SU-DHL-6 (cell line): ENCODE results near the gene BTN3A1.

Experiments used
- H2AFZ ChIP-seq: fragments of 200-600 bp; sonication (generic); 2 replicates; pipeline ENCODE4 v1.6.1; 2014; ENCODE audit warnings: low read depth, mild to moderate bottlenecking, moderate library complexity, mixed read lengths, antibody characterized with exemption, low read length; ENCODE audit not compliant: severe bottlenecking
- H3F3A ChIP-seq: fragments of 200-600 bp; shearing (Covaris generic); 2 replicates; pipeline ENCODE4 v1.6.0; 2016; ENCODE audit warnings: antibody characterized with exemption, mild to moderate bottlenecking; ENCODE audit not compliant: insufficient read depth
- H3K27ac ChIP-seq: fragments of 200-600 bp; sonication (generic); 2 replicates; pipeline ENCODE4 v1.5.1; 2016; ENCODE audit warnings: low read depth, mild to moderate bottlenecking, low read length, moderate library complexity, mixed read lengths
- H3K27me3 ChIP-seq: fragments of 200-600 bp; sonication (generic), shearing (Covaris generic); 2 replicates; pipeline ENCODE4 v1.6.0; 2014; ENCODE audit warnings: mild to moderate bottlenecking, low read length
- H3K36me3 ChIP-seq: fragments of 200-600 bp; sonication (generic); 2 replicates; pipeline ENCODE4 v1.6.1; 2014; ENCODE audit warnings: mild to moderate bottlenecking, low read length, mixed read lengths
- H3K4me2 ChIP-seq: fragments of 300-600, 200-600 bp; shearing (Covaris generic), sonication (generic); 2 replicates; pipeline ENCODE4 v1.6.0; 2014; ENCODE audit warnings: low read length, low read depth, mild to moderate bottlenecking; ENCODE audit not compliant: poor library complexity, severe bottlenecking
- H3K4me3 ChIP-seq: fragments of 200-600 bp; sonication (generic); 2 replicates; pipeline ENCODE4 v1.5.1; 2014; ENCODE audit warnings: antibody characterized with exemption, low read length, mild to moderate bottlenecking, mixed read lengths; ENCODE audit not compliant: insufficient read depth, poor library complexity, severe bottlenecking
- H3K79me2 ChIP-seq: fragments of 200-600 bp; sonication (generic); 2 replicates; pipeline ENCODE4 v1.6.1; 2014; ENCODE audit warnings: mild to moderate bottlenecking, low read length, moderate library complexity; ENCODE audit not compliant: insufficient read depth
- H3K9ac ChIP-seq: fragments of 200-600 bp; sonication (generic); 2 replicates; pipeline ENCODE4 v1.7.0; 2014; ENCODE audit warnings: mild to moderate bottlenecking, low read length
- H3K9me2 ChIP-seq: fragments of 200-600 bp; sonication (generic); replicated peaks from 2 replicates; pipeline ENCODE4 v1.6.1; 2014; ENCODE audit warnings: low read length; ENCODE audit not compliant: insufficient read depth
- H3K9me3 ChIP-seq: fragments of 200-600 bp; sonication (generic); 2 replicates; pipeline ENCODE4 v1.6.1; 2014; ENCODE audit warnings: low read length, mixed read lengths; ENCODE audit not compliant: insufficient read depth
- H4K20me1 ChIP-seq: fragments of 200-600 bp; sonication (generic); 2 replicates; pipeline ENCODE4 v1.6.1; 2014; ENCODE audit warnings: low read depth, mild to moderate bottlenecking, antibody characterized with exemption, low read length, moderate library complexity, mixed read lengths
- EZH2phosphoT487 ChIP-seq: fragments of 200-600 bp; sonication (generic), shearing (Covaris generic); conservative IDR thresholded peaks from 2 replicates; pipeline ENCODE4 v1.6.1; 2018; ENCODE audit warnings: mild to moderate bottlenecking, antibody characterized with exemption, low read length, moderate library complexity, mixed read lengths
- TF ChIP-seq, protein P1 (sequence below): fragments of 200-600 bp; sonication (generic); IDR thresholded peaks from one replicate; pipeline ENCODE4 v1.5.1; 2017; ENCODE audit warnings: antibody characterized with exemption, mild to moderate bottlenecking, low read length, moderate library complexity; ENCODE audit not compliant: insufficient read depth, poor library complexity, severe bottlenecking

The BTN3A1 gene

GRCh38 chr6:26379740-26380139, 22.3 kb upstream of the BTN3A1 start:
- H3K27me3 ChIP-seq = no peaks in the 10 kb centered on the region
- H3K4me3 ChIP-seq = no peak overlapping the region
- H3K9ac ChIP-seq = no peak overlapping the region
- TF ChIP-seq EZH2phosphoT487 = no peak
- TF ChIP-seq, protein P1, sequence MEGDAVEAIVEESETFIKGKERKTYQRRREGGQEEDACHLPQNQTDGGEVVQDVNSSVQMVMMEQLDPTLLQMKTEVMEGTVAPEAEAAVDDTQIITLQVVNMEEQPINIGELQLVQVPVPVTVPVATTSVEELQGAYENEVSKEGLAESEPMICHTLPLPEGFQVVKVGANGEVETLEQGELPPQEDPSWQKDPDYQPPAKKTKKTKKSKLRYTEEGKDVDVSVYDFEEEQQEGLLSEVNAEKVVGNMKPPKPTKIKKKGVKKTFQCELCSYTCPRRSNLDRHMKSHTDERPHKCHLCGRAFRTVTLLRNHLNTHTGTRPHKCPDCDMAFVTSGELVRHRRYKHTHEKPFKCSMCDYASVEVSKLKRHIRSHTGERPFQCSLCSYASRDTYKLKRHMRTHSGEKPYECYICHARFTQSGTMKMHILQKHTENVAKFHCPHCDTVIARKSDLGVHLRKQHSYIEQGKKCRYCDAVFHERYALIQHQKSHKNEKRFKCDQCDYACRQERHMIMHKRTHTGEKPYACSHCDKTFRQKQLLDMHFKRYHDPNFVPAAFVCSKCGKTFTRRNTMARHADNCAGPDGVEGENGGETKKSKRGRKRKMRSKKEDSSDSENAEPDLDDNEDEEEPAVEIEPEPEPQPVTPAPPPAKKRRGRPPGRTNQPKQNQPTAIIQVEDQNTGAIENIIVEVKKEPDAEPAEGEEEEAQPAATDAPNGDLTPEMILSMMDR = no peak
- H3K79me2 ChIP-seq = no peaks in the 10 kb centered on the region
- H2AFZ ChIP-seq = no peak overlapping the region
- no peak overlapping the region for H3K27ac ChIP-seq
- no peak overlapping the region for H3K4me2 ChIP-seq
- H3K36me3 ChIP-seq = no peaks in the 10 kb centered on the region
- no peaks in the 10 kb centered on the region for H3K9me3 ChIP-seq
- no peaks in the 10 kb centered on the region for H4K20me1 ChIP-seq
- no peaks in the 10 kb centered on the region for H3K9me2 ChIP-seq
- no peaks in the 10 kb centered on the region for H3F3A ChIP-seq

GRCh38 chr6:26380256-26380655, 21.8 kb upstream of the BTN3A1 start:
- H3K4me3 ChIP-seq = no peak overlapping the region
- no peaks in the 10 kb centered on the region for H3F3A ChIP-seq
- no peak overlapping the region for H2AFZ ChIP-seq
- H3K9ac ChIP-seq = no peak overlapping the region
- no peak overlapping the region for H3K4me2 ChIP-seq
- no peaks in the 10 kb centered on the region for H3K79me2 ChIP-seq
- H3K27me3 ChIP-seq = no peaks in the 10 kb centered on the region
- no peaks in the 10 kb centered on the region for H3K9me2 ChIP-seq
- no peak overlapping the region for H3K27ac ChIP-seq
- H4K20me1 ChIP-seq = no peaks in the 10 kb centered on the region
- no peaks in the 10 kb centered on the region for H3K36me3 ChIP-seq
- no peaks in the 10 kb centered on the region for H3K9me3 ChIP-seq
- no peak for TF ChIP-seq EZH2phosphoT487
- TF ChIP-seq, protein P1 = no peak

DNA sequence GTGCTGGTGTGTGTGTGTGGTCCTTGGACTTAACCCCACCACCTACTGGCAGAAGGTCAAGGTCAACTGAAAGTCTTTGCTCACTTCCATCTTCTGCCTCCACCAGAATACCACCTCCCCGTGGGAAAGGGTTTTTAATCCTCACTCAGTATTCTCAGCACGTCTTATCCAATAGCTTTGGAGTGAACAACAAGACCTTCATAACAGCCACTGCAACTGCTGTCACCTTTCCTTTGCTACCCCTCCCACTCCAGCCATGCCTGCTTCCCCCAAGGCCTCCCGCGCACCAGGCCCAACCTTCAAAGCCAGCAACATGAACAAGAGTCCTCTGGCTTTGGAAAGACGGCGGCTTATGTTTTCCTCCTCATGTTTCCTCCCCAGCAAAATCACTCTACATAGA, 20.0 kb upstream of the BTN3A1 start:
- H3K9me3 ChIP-seq = no peaks in the 10 kb centered on the region
- no peak for TF ChIP-seq EZH2phosphoT487
- TF ChIP-seq, protein P1 = no peak
- no peaks in the 10 kb centered on the region for H3K9me2 ChIP-seq
- peak overlapping the region; percentile 74 for H3K4me2 ChIP-seq
- H3K27me3 ChIP-seq = no peaks in the 10 kb centered on the region
- H3K36me3 ChIP-seq = no peaks in the 10 kb centered on the region
- H4K20me1 ChIP-seq = no peaks in the 10 kb centered on the region
- H3K9ac ChIP-seq = no peak overlapping the region
- no peak overlapping the region for H3K4me3 ChIP-seq
- H3F3A ChIP-seq = no peaks in the 10 kb centered on the region
- H3K27ac ChIP-seq = no peak overlapping the region
- no peaks in the 10 kb centered on the region for H3K79me2 ChIP-seq
- H2AFZ ChIP-seq = peak overlapping the region; percentile 84
